ENCODE data around the gene PDE11A.

- TF ChIP-seq CTCF (IDR thresholded peaks at IDR 0.05) (no peak), POLR2A (IDR thresholded peaks at IDR 0.05) (no peak)
Measured at GRCh38 chr2:177908824-177909223, 163.8 kb downstream of the PDE11A start.

All from esophagus squamous epithelium (tissue), 4 donors.